Testis (tissue), 3 donors: ENCODE measurements around the gene CALY. TPM values are rescaled to one million over a fixed set of nuclear protein-coding genes. Genes with fewer than 3 reads are reported as not detected.

Experiments used
- DNase-seq: peaks from one replicate; pipeline ENCODE4 v3.0.0-alpha.2; 2019
- H3K27ac ChIP-seq, 2 donors: fragments of 200-600 bp; sonication (generic); one replicate each; pipeline ENCODE4 v1.5.1; 2019
- H3K27me3 ChIP-seq: fragments of 200-600 bp; sonication (generic); one replicate; pipeline ENCODE4 v1.5.1; 2019
- H3K36me3 ChIP-seq: fragments of 200-600 bp; sonication (generic); one replicate; pipeline ENCODE4 v1.5.1; 2017; ENCODE audit warnings: low read depth; ENCODE audit errors: missing control alignments
- H3K4me1 ChIP-seq: fragments of 200-600 bp; sonication (generic); one replicate; pipeline ENCODE4 v1.5.1; 2019
- H3K4me3 ChIP-seq, 2 donors: fragments of 200-600 bp; sonication (generic); one replicate each; pipeline ENCODE4 v1.5.1; 2017 to 2019
- H3K9me3 ChIP-seq: fragments of 200-600 bp; sonication (generic); one replicate; pipeline ENCODE4 v1.5.1; 2017
- CTCF ChIP-seq, 3 experiments: fragments of 450-650 bp in 2 of 3; fragments of 200-600 bp in 1 of 3; sonication (generic) in 1 of 3; IDR thresholded peaks; one replicate each; pipeline ENCODE4 v1.5.1; 2016 to 2019; ENCODE audit warnings: antibody characterized with exemption in 3 of 3, mild to moderate bottlenecking in 2 of 3, moderate library complexity in 1 of 3
- POLR2A ChIP-seq: fragments of 450-650 bp; IDR thresholded peaks from one replicate; pipeline ENCODE4 v1.6.1; 2017; ENCODE audit warnings: antibody characterized with exemption, mild to moderate bottlenecking, moderate library complexity
- WGBS, 2 donors: methylation state at CpG; one replicate each; pipeline ENCODE4 v1.1.5; 2018; 5-methylcytosine and 5-hydroxymethylcytosine counted together
- intact Hi-C: fragments of 100-400 bp; cut with DNase I; formaldehyde crosslinking; loops from one replicate; pipeline ENCODE4 v1.15.1; 2023; ENCODE audit warnings: low total_unique reads
- polyA plus RNA-seq: library from polyadenylated mRNA; stranded (reverse); fragments of 350-450 nt; fragmentation: Illumina TruSeq; extraction: RNeasy Lipid Tissue Mini Kit (QIAGEN cat#74804); gene quantifications from one replicate; pipeline ENCODE4 v1.2.3, GENCODE V29; 2014; ENCODE audit warnings: low read depth, low replicate concordance; ENCODE audit not compliant: insufficient read depth
- total RNA-seq, 2 donors: library from RNA; depleted of rRNA; stranded (reverse); fragments of >200 nt; gene quantifications; one replicate each; pipeline ENCODE4 v1.2.3, GENCODE V29; 2016

Gene CALY
- total and polyA plus RNA-seq, 3 donors from 2014 or later = 4.9 to 35.5 (median 19.2) TPM

GRCh38 chr10:133358925-133359310 lies 22.2 kb upstream of the CALY start:
- Histone ChIP-seq H3K27me3 (no peaks in the 10 kb centered on the region), H3K4me3 (no peak overlapping the region), H3K4me1 (peaks cover 9% of the 10 kb centered on the region), H3K36me3 (no peaks in the 10 kb centered on the region), H3K9me3 (no peaks in the 10 kb centered on the region), H3K27ac (no peak overlapping the region)
- TF ChIP-seq POLR2A (no peak), CTCF (IDR thresholded peaks at IDR 0.05) (no peak)
- 82 to 89% methylated on average over 8 to 11 of the region's 11 CpGs for WGBS, 2 donors
- intact Hi-C loops = no loop called here
- DNase-seq = no peak

DNA sequence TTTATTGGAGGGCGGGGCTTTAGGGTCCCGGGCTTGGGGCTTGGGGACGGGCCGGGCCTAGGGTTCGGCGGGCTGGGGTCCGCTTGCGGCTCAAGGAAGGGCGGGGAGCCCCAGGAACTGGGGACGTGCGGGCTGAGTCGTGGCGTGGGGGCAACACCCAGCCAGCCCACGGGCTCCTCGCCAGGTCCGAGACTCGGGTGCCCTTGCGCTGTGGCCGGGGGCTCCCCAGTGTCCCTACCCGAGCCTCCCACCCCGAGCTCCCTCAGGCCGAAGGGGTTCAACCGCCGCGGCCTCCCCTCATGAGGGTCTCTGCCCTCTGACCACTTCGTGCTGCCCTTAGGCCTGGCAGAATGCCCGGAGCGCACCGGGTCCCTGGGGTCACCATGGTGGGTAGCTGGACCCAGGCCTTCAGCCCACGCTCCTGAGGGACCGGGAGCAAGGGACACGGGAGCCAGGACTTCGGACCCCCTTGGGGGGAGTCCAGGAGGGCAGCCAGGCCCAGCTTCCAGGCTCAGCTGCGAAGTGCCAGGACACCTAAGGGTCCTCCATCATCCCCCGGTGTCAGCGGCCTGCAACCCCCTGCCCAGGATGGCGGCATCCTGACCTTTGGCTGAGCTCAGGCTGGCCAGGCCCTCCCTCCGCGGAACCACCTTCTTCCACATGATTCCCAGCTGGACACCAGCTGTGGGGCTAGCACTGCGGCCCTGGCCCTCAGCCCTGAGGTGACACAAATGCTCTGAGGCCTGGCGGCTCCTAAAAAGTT lies 21.6 kb upstream of the CALY start:
- Histone ChIP-seq H3K27me3 (no peaks in the 10 kb centered on the region), H3K4me3 (peak overlapping the region in 1 of 2 donors; percentile 61), H3K27ac (no peak overlapping the region), H3K9me3 (no peaks in the 10 kb centered on the region), H3K36me3 (no peaks in the 10 kb centered on the region), H3K4me1 (peaks cover 9% of the 10 kb centered on the region)
- TF ChIP-seq POLR2A (no peak), CTCF (IDR thresholded peaks at IDR 0.05) (no peak)
- 58 to 69% methylated on average over 23 to 39 of the region's 41 CpGs for WGBS, 2 donors
- intact Hi-C loops = no loop called here
- no peak for DNase-seq

DNA sequence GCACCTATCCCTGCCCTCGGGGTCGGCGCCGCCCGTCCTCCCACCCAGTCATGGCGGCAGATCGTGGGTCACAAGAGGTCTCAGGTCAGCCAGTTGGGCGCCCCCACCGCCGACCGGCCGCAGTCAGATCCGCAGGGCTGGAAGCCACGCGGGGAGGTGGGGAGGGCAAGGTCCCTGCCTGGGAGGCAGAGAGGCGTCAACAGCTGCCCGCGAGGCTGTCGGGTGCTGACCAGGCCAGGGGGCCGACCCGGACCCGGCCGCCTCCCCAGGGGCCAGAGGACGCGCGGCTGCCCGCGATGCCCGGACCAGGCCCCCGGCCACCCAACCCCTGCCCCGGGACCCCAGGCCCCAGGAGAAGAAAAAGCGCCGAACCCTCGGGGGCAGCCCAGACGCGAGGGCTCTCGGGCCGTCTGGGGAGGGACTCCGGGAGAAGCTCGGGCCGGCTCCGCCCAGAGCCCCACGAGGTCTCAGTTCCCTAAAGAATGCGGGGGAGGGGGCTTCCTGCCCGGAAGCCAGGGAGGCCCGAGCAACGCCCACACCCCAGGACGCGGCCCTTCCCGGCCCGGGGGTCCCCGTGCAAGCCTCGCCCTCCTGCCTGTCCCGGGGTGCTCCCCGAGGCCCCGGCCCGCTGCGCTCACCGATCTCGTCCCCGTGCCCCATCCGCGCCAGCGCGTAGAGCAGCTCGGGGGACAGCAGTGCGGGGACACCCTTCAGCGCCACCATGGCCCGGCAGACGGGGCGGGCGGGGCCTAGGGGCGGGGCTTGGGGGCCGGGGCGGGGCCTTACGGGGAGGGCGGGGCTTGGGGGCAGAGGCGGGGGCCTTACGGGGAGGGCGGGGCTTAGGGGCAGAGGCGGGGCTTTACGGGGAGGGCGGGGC lies 20.8 kb upstream of the CALY start, which contains the start of gene FUOM:
Gene FUOM, minus strand, starts transcription at position 735 of the 877 bp plus-strand sequence. Its CDS starts 12 bp downstream, at position 723.
- H3K4me1 ChIP-seq = peaks cover 9% of the 10 kb centered on the region
- H3K27me3 ChIP-seq = no peaks in the 10 kb centered on the region
- H3K36me3 ChIP-seq = no peaks in the 10 kb centered on the region
- no peak for DNase-seq
- TF ChIP-seq CTCF (IDR thresholded peaks at IDR 0.05) = no peak
- TF ChIP-seq POLR2A = no peak
- H3K9me3 ChIP-seq = no peaks in the 10 kb centered on the region
- peak within 1 kb of the TSS; percentile 55 to 61 for H3K4me3 ChIP-seq
- intact Hi-C loops = no loop called here
- H3K27ac ChIP-seq = peak within 1 kb of the TSS in 1 of 2 donors; percentile 36
- WGBS, 2 donors = 2% methylated on average over 15 to 60 of the region's 83 CpGs

- Histone ChIP-seq H3K4me3 (peak overlapping the region; percentile 55 to 61), H3K27me3 (no peaks in the 10 kb centered on the region), H3K27ac (no peak overlapping the region), H3K4me1 (peaks cover 9% of the 10 kb centered on the region), H3K36me3 (no peaks in the 10 kb centered on the region), H3K9me3 (no peaks in the 10 kb centered on the region)
- TF ChIP-seq CTCF (IDR thresholded peaks at IDR 0.05) (no peak), POLR2A (no peak)
- WGBS, 2 donors = 0 to 52% methylated on average over 4 to 16 of the region's 27 CpGs
- intact Hi-C loops = no loop called here
- DNase-seq = no peak
Measured at GRCh38 chr10:133356549-133357284, 20.0 kb upstream of the CALY start.
